OCI-LY7 (cell line): ENCODE measurements around the gene SH2D3C. TPM values are rescaled to one million over a fixed set of nuclear protein-coding genes. Genes with fewer than 3 reads are reported as not detected.
A peak's percentile ranks its signal among the peaks of the same experiment; 100 is the strongest.

Experiments
- BruUV-seq: library from RNA; stranded (reverse); fragments of 400-500 nt; replicated peaks from 2 replicates; lab custom pipeline; 2021; lab: Mats Ljungman, UMichigan
- CTCF ChIA-PET: fragments of 300-600 bp; sonication (Branson Sonifier 250); formaldehyde crosslinking; loops from one replicate; lab custom pipeline; 2022; ENCODE audit warnings: antibody characterized with exemption; ENCODE audit not compliant: unreplicated experiment; lab: Charles Lee
- POLR2A ChIA-PET: fragments of 300-600 bp; sonication (Branson Sonifier 250); formaldehyde crosslinking; loops from one replicate; lab custom pipeline; 2022; ENCODE audit warnings: antibody characterized with exemption; lab: Charles Lee
- DNase-seq: peaks from one replicate; pipeline ENCODE4 v3.0.0-alpha.2; 2015; ENCODE audit warnings: low spot score
- H2AFZ ChIP-seq: fragments of 200-600 bp; sonication (generic), shearing (Covaris generic); 2 replicates; pipeline ENCODE4 v1.6.1; 2014; ENCODE audit warnings: mild to moderate bottlenecking, antibody characterized with exemption, low read length, moderate library complexity
- H3K27ac ChIP-seq: fragments of 200-600 bp; sonication (generic); 2 replicates; pipeline ENCODE4 v1.5.1; 2014; ENCODE audit warnings: mixed run types, low read depth, mild to moderate bottlenecking, moderate library complexity, low read length, inconsistent platforms; ENCODE audit not compliant: poor library complexity, severe bottlenecking
- H3K36me3 ChIP-seq: fragments of 200-600 bp; sonication (generic); 2 replicates; pipeline ENCODE4 v1.6.1; 2014; ENCODE audit warnings: mild to moderate bottlenecking, antibody characterized with exemption, low read length, moderate library complexity, mixed read lengths; ENCODE audit not compliant: insufficient read depth
- H3K4me1 ChIP-seq: fragments of 200-600 bp; sonication (generic); 2 replicates; pipeline ENCODE4 v1.5.1; 2014; ENCODE audit warnings: mild to moderate bottlenecking, low read length; ENCODE audit not compliant: insufficient read depth, poor library complexity, severe bottlenecking
- H3K4me2 ChIP-seq: fragments of 200-600 bp; sonication (generic); 2 replicates; pipeline ENCODE4 v1.6.1; 2014; ENCODE audit warnings: mild to moderate bottlenecking, low read length
- H3K4me3 ChIP-seq: fragments of 200-600 bp; sonication (generic); 2 replicates; pipeline ENCODE4 v1.5.1; 2014; ENCODE audit warnings: mild to moderate bottlenecking, low read depth, low read length; ENCODE audit not compliant: poor library complexity, severe bottlenecking
- H3K79me2 ChIP-seq: fragments of 200-600 bp; sonication (generic); 2 replicates; pipeline ENCODE4 v1.6.1; 2016; ENCODE audit warnings: low read depth, mild to moderate bottlenecking, low read length, moderate library complexity, mixed read lengths; ENCODE audit not compliant: insufficient read depth
- H3K9me2 ChIP-seq: fragments of 200-600 bp; sonication (generic); 2 replicates; pipeline ENCODE4 v1.6.1; 2016; ENCODE audit warnings: mild to moderate bottlenecking, low read length, mixed read lengths; ENCODE audit not compliant: insufficient read depth
- H3K9me3 ChIP-seq: fragments of 200-600 bp; sonication (generic); 2 replicates; pipeline ENCODE4 v1.6.1; 2014; ENCODE audit warnings: mild to moderate bottlenecking, mixed run types, low read length, mixed read lengths
- H4K20me1 ChIP-seq: fragments of 200-600 bp; sonication (generic); 2 replicates; pipeline ENCODE4 v1.6.1; 2014; ENCODE audit warnings: mild to moderate bottlenecking, antibody characterized with exemption, low read length, moderate library complexity, mixed read lengths; ENCODE audit not compliant: insufficient read depth
- EZH2phosphoT487 ChIP-seq: fragments of 200-600 bp; sonication (generic); IDR thresholded peaks from 2 replicates; pipeline ENCODE4 v1.6.1; 2018; ENCODE audit warnings: low read depth, borderline replicate concordance, mild to moderate bottlenecking, mixed run types, antibody characterized with exemption, low read length, moderate library complexity, mixed read lengths
- intact Hi-C: fragments of 100-400 bp; cut with micrococcal nuclease; formaldehyde crosslinking; loops from one replicate; pipeline ENCODE4 v1.10.0; 2022; ENCODE audit not compliant: unreplicated experiment
- total RNA-seq, 2 experiments: library from RNA; depleted of rRNA in 1 of 2; stranded (reverse); fragments of >200 nt in 1 of 2; shearing (Covaris generic) in 1 of 2; gene quantifications; 2 replicates each; pipeline ENCODE4 v1.2.3, GENCODE V29; 2014 to 2022
- TF ChIP-seq, protein P1 (sequence below): fragments of 200-600 bp; sonication (generic); conservative IDR thresholded peaks from 2 replicates; pipeline ENCODE4 v1.5.1; 2014; ENCODE audit warnings: mild to moderate bottlenecking, antibody characterized with exemption, low read length, moderate library complexity, mixed read lengths

The SH2D3C gene
- total RNA-seq, 2 experiments from 2014 or later: 40.0 to 45.7 TPM

DNA sequence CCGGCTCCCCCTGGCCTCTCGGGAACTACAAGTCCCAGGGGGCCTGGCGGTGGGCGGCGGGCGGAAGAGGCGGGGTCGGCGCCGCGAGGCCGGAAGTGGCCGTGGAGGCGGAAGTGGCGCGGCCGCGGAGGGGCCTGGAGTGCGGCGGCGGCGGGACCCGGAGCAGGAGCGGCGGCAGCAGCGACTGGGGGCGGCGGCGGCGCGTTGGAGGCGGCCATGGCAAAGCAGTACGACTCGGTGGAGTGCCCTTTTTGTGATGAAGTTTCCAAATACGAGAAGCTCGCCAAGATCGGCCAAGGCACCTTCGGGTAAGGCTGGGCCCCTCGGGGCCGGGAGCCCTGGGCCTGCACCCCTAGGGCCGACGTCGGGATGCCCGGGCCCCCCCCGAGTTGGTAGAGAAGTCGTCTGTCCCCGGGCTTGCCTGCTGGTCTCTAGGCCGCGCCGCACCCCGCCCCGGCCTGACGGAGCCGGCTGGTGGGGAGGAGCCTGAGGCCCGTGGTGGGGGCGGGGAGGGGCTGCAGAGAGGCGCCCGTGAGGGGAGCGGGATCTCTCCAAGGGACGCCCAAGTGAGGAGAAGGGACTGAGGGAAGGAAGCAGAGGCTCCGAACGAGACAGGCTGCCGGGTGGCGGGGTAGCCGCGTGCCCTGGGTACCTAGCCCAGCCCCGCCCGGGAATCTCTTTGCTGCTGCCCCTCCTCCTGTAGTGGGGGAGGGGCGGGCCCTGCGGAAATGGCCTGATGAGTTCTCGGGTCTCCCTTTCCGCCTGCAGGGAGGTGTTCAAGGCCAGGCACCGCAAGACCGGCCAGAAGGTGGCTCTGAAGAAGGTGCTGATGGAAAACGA is 7.7 kb upstream of the SH2D3C start, which contains the start of gene CDK9:
CDK9 (plus strand) TSS at position 102 of the 840 bp plus-strand sequence; CDS start at position 217, 115 bp downstream.
- peak within 1 kb of the TSS; percentile 36; the same call in 1 of the 2 replicates for H2AFZ ChIP-seq
- peak within 1 kb of the TSS; percentile 89 for H3K27ac ChIP-seq
- H3K79me2 ChIP-seq: peaks cover 46% of the 10 kb centered on the region
- H3K9me3 ChIP-seq: no peaks in the 10 kb centered on the region
- peak within 1 kb of the TSS; percentile 86 for H3K4me2 ChIP-seq
- intact Hi-C loops: loop anchor here (1.0 to 2.0 kb wide), 6 partner anchors 8 to 131 kb away; partner anchors contain the start of genes FPGS, SH2D3C, ST6GALNAC4 and TOR2A
- peaks cover 32% of the 10 kb centered on the region for H4K20me1 ChIP-seq
- peaks cover 52% of the 10 kb centered on the region for H3K36me3 ChIP-seq
- ChIA-PET CTCF (interaction anchor here (0.6 to 1.1 kb wide), 3 partner anchors 16 to 194 kb away, joined by 3 to 6 read pairs (median 3); partner anchors contain the start of gene TOR2A), POLR2A (interaction anchor here (0.9 to 1.0 kb wide), 3 partner anchors 17 to 51 kb away, joined by 3 to 4 read pairs (median 3); partner anchors contain the start of gene TOR2A)
- H3K4me1 ChIP-seq: peaks cover 48% of the 10 kb centered on the region
- DNase-seq: peak; percentile 94
- no TSS peak for BruUV-seq
- H3K9me2 ChIP-seq: no peaks in the 10 kb centered on the region
- TF ChIP-seq EZH2phosphoT487: no peak
- TF ChIP-seq, protein P1, sequence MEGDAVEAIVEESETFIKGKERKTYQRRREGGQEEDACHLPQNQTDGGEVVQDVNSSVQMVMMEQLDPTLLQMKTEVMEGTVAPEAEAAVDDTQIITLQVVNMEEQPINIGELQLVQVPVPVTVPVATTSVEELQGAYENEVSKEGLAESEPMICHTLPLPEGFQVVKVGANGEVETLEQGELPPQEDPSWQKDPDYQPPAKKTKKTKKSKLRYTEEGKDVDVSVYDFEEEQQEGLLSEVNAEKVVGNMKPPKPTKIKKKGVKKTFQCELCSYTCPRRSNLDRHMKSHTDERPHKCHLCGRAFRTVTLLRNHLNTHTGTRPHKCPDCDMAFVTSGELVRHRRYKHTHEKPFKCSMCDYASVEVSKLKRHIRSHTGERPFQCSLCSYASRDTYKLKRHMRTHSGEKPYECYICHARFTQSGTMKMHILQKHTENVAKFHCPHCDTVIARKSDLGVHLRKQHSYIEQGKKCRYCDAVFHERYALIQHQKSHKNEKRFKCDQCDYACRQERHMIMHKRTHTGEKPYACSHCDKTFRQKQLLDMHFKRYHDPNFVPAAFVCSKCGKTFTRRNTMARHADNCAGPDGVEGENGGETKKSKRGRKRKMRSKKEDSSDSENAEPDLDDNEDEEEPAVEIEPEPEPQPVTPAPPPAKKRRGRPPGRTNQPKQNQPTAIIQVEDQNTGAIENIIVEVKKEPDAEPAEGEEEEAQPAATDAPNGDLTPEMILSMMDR: no peak
- H3K4me3 ChIP-seq: peak within 1 kb of the TSS; percentile 88

DNA sequence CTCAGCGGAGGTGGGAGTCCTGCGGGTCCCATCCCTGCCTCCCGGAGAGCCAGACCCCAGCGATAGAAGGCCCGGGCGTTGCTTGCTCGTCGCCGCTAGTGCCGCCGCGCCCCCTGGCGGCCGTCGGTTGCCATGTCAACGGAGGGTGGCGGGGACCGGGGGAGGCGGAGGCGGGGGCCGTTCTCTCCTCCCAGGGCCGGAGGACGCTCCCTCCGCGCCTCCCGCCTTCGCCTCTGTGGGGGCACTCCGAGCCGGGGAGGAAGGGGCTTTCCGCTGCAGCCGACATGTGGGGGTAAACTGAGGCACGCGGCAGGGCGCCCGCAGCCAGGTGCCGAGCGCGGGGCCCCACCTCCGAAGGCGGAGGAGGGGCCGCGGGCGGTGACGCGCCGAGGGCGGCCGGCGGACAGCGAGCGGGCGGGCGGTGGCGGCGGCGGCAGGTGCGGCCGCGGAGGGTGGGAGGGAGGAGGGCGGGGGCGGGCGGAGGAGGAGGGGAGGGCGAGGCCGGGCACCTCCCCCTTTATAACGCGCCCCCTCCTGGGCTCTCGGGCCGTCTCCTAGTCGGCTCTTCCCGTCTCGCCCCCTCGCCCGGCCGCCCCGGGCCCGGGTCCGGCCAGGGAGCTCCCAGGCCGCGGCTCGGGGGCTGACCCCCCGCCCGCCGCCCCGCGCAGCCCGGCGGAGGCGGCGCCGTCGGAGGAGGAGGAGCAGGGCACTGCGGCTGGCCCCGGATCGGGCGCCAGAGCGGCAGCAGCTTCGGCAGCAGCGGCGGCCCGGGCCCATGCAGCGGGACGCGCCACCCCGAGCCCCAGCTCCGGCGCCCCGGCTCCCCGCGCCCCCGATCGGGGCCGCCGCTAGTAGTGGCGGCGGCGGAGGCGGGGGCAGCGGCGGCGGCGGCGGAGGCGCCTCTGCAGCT is 6.8 kb upstream of the SH2D3C start:
- H3K79me2 ChIP-seq: peaks cover 45% of the 10 kb centered on the region
- H3K9me3 ChIP-seq: no peaks in the 10 kb centered on the region
- no TSS peak for BruUV-seq
- H3K4me2 ChIP-seq: peak overlapping the region; percentile 74
- H2AFZ ChIP-seq: peak overlapping the region; percentile 36; the same call in 1 of the 2 replicates
- H3K27ac ChIP-seq: peak overlapping the region; percentile 89
- peaks cover 44% of the 10 kb centered on the region for H3K36me3 ChIP-seq
- ChIA-PET POLR2A (interaction anchor here (0.5 to 1.1 kb wide), 5 partner anchors 16 to 130 kb away, joined by 3 to 4 read pairs (median 3); partner anchors contain the start of gene TOR2A), CTCF (interaction anchor here (0.6 to 1.6 kb wide), 5 partner anchors 14 to 193 kb away, joined by 3 to 8 read pairs (median 3); partner anchors contain the start of gene TOR2A)
- DNase-seq: peak; percentile 89
- intact Hi-C loops: loop anchor here (1.0 kb wide), 2 partner anchors 21 to 50 kb away; partner anchors contain the start of gene TOR2A
- H3K9me2 ChIP-seq: no peaks in the 10 kb centered on the region
- peak overlapping the region; percentile 88 for H3K4me3 ChIP-seq
- peaks cover 56% of the 10 kb centered on the region for H3K4me1 ChIP-seq
- TF ChIP-seq EZH2phosphoT487: no peak
- TF ChIP-seq, protein P1: peak; percentile 89
- peaks cover 32% of the 10 kb centered on the region for H4K20me1 ChIP-seq
